Measurements from ENCODE around the gene UNC79.
"Not testable (repeated sequence)": the region's sequence is repeated elsewhere in the genome, so short reads cannot be mapped to it uniquely, and the experiment has no call there.

The UNC79 gene

GRCh38 chr14:93430315-93431035, at the start of gene UNC79:
Gene UNC79 (plus strand): TSS chr14:93430939. CDS start chr14:93431030, 91 bp downstream.
- no peak for FAIRE-seq

GRCh38 chr14:93381644-93382043, 49.1 kb upstream of the UNC79 start:
- no peak for FAIRE-seq

- not testable (repeated sequence) for FAIRE-seq
Measured at GRCh38 chr14:93384256-93384655, 46.5 kb upstream of the UNC79 start.

GRCh38 chr14:93395231-93395630, 35.5 kb upstream of the UNC79 start:
- no peak for FAIRE-seq

GRCh38 chr14:93396456-93396855, 34.3 kb upstream of the UNC79 start:
- FAIRE-seq: no peak

GRCh38 chr14:93398491-93398890, 32.2 kb upstream of the UNC79 start:
- no peak for FAIRE-seq

- no peak for FAIRE-seq
Measured at GRCh38 chr14:93402951-93403350, 27.8 kb upstream of the UNC79 start.

- no peak for FAIRE-seq
Measured at GRCh38 chr14:93410021-93410420, 20.7 kb upstream of the UNC79 start.

GRCh38 chr14:93410893-93411292, 19.8 kb upstream of the UNC79 start:
- no peak for FAIRE-seq

- not testable (repeated sequence) for FAIRE-seq
Measured at GRCh38 chr14:93425136-93425535, 5.6 kb upstream of the UNC79 start.

GRCh38 chr14:93426750-93427149, 4.0 kb upstream of the UNC79 start:
- FAIRE-seq: no peak

- FAIRE-seq: no peak
Measured at GRCh38 chr14:93431036-93431670, 414 bp downstream of the UNC79 start.

- FAIRE-seq: no peak
Measured at GRCh38 chr14:93454224-93454623, 23.5 kb downstream of the UNC79 start.

GRCh38 chr14:93456356-93456755, 25.6 kb downstream of the UNC79 start:
- FAIRE-seq: no peak

GRCh38 chr14:93458234-93458633, 27.5 kb downstream of the UNC79 start:
- FAIRE-seq: no peak

- no peak for FAIRE-seq
Measured at GRCh38 chr14:93462479-93462878, 31.7 kb downstream of the UNC79 start.

GRCh38 chr14:93464271-93464670, 33.5 kb downstream of the UNC79 start:
- FAIRE-seq: no peak

- FAIRE-seq: no peak
Measured at GRCh38 chr14:93475471-93475870, 44.7 kb downstream of the UNC79 start.

GRCh38 chr14:93476305-93476704, 45.6 kb downstream of the UNC79 start:
- FAIRE-seq: no peak

- not testable (repeated sequence) for FAIRE-seq
Measured at GRCh38 chr14:93479074-93479473, 48.3 kb downstream of the UNC79 start.

- no peak for FAIRE-seq
Measured at GRCh38 chr14:93480867-93481266, 50.1 kb downstream of the UNC79 start.

- no peak for FAIRE-seq
Measured at GRCh38 chr14:93481758-93482157, 51.0 kb downstream of the UNC79 start.

- FAIRE-seq: no peak
Measured at GRCh38 chr14:93490001-93490400, 59.3 kb downstream of the UNC79 start.

- FAIRE-seq: no peak
Measured at GRCh38 chr14:93493054-93493453, 62.3 kb downstream of the UNC79 start.

- not testable (repeated sequence) for FAIRE-seq
Measured at GRCh38 chr14:93493622-93494021, 62.9 kb downstream of the UNC79 start.
